Ramos (cell line): ENCODE data around the gene GRK5.

ENCODE experiments used
- in situ Hi-C: fragments of 300-500 bp; cut with MboI; formaldehyde crosslinking; loops from one replicate; pipeline ENCODE4 v1.14.3; 2022; ENCODE audit warnings: low sequenced_read_pairs; ENCODE audit not compliant: unreplicated experiment

Gene GRK5

GRCh38 chr10:119190954-119191785 is 16.2 kb upstream of the GRK5 start:
- in situ Hi-C loops = loop anchor here (10.0 to 25.0 kb wide), 2 partner anchors 629 to 664 kb away; no protein-coding TSS in a partner anchor

- in situ Hi-C loops = loop anchor here (10.0 to 25.0 kb wide), 2 partner anchors 630 to 663 kb away; no protein-coding TSS in a partner anchor
Measured at GRCh38 chr10:119191881-119192280, 15.5 kb upstream of the GRK5 start.

- in situ Hi-C loops = loop anchor here (10.0 to 25.0 kb wide), 2 partner anchors 636 to 657 kb away; no protein-coding TSS in a partner anchor
Measured at GRCh38 chr10:119197921-119198320, 9.4 kb upstream of the GRK5 start.

GRCh38 chr10:119198438-119198837 is 8.9 kb upstream of the GRK5 start:
- in situ Hi-C loops = loop anchor here (10.0 to 25.0 kb wide), 2 partner anchors 636 to 656 kb away; no protein-coding TSS in a partner anchor

GRCh38 chr10:119199231-119199992 is 8.0 kb upstream of the GRK5 start:
- in situ Hi-C loops = loop anchor here (10.0 to 25.0 kb wide), 2 partner anchors 637 to 655 kb away; no protein-coding TSS in a partner anchor

- in situ Hi-C loops = no loop called here
Measured at GRCh38 chr10:119201233-119201632, 6.1 kb upstream of the GRK5 start.

GRCh38 chr10:119203006-119203405 is 4.4 kb upstream of the GRK5 start:
- in situ Hi-C loops = no loop called here

GRCh38 chr10:119205894-119206602 is 1.3 kb upstream of the GRK5 start:
- in situ Hi-C loops = loop anchor here (5.0 kb wide), 1 partner anchor 211 kb away; no protein-coding TSS in a partner anchor

GRCh38 chr10:119206603-119207365 is 587 bp upstream of the GRK5 start:
- in situ Hi-C loops = loop anchor here (5.0 kb wide), 1 partner anchor 211 kb away; no protein-coding TSS in a partner anchor

- in situ Hi-C loops = loop anchor here (5.0 kb wide), 1 partner anchor 209 kb away; no protein-coding TSS in a partner anchor
Measured at GRCh38 chr10:119207713-119208552, 562 bp downstream of the GRK5 start.

GRCh38 chr10:119208553-119208940 is 1.2 kb downstream of the GRK5 start:
- in situ Hi-C loops = loop anchor here (5.0 kb wide), 1 partner anchor 209 kb away; no protein-coding TSS in a partner anchor

- in situ Hi-C loops = loop anchor here (5.0 kb wide), 1 partner anchor 208 kb away; no protein-coding TSS in a partner anchor
Measured at GRCh38 chr10:119209035-119209735, 1.8 kb downstream of the GRK5 start.

GRCh38 chr10:119209736-119210355 is 2.5 kb downstream of the GRK5 start:
- in situ Hi-C loops = loop anchor here (5.0 kb wide), 1 partner anchor 207 kb away; no protein-coding TSS in a partner anchor

GRCh38 chr10:119210633-119211032 is 3.3 kb downstream of the GRK5 start:
- in situ Hi-C loops = no loop called here

- in situ Hi-C loops = no loop called here
Measured at GRCh38 chr10:119211176-119211575, 3.8 kb downstream of the GRK5 start.

GRCh38 chr10:119211625-119212441 is 4.5 kb downstream of the GRK5 start:
- in situ Hi-C loops = no loop called here
